GM18870 (cell line): ENCODE data around the gene DHRS11.

Experiments used
- ATAC-seq: cut with Tn5 transposase; IDR thresholded peaks from one replicate; pipeline ENCODE4 v1.9.1; 2021; ENCODE audit warnings: moderate library complexity; ENCODE audit not compliant: unreplicated experiment

The DHRS11 gene

GRCh38 chr17:36650096-36650775, 58.6 kb downstream of the DHRS11 start:
- ATAC-seq: no peak
